Hippocampal formation (tissue), 2 donors: ENCODE data around the gene TMEM259.

Source experiments
- DNase-seq, 2 donors: peaks; one replicate each; lab custom pipeline; 2025; lab: John Stamatoyannopoulos, UW

The TMEM259 gene

DNA sequence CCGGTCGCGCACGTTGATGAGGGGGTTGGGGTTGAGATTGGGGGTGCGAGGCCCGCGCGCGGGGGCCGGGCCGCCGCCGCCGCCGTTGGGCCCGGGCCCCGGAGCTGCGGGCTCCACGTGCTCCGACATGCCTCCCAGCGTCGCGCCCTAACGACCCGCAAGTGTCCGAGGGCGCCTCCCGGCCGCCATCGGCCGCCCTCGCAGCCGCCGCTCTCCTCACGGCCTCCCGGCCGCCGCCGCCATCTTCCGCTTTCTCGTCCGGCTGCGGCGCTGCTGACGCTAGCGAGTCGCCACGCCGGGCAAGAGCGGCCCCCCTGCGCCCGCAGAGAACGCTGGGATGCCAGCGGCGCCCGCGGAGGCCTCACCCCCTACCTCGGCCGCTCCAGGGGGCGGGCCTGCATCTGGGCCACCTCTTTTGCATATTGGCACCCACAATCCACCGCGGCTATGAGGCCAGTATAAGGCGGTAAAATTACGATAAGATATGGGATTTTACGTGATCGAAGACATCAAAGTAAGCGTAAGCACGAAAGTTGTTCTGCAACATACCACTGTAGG lies at the start of gene TMEM259:
Gene TMEM259, minus strand, starts transcription at position 256 of the 558 bp plus-strand sequence. Its CDS starts 127 bp downstream, at position 129.
- DNase-seq: peak; percentile 96 to 97

DNA sequence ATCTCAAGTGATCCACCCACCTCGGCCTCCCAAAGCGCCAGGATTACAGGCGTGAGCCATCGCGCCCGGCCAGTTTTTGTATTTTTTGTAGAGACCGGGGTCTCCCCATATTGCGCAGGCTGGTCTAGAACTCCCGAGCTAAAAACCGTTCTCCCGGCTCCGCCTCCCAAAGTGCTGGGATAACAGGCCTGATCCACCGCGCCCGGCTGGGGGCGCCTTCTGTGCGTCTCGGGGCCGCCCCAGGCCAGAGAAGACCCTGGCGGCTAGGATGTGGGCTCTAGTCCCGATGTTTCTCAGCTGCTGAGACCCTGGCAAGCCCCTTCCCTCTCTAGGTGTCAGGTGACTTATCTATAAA lies 49.6 kb upstream of the TMEM259 start:
- no peak for DNase-seq

DNA sequence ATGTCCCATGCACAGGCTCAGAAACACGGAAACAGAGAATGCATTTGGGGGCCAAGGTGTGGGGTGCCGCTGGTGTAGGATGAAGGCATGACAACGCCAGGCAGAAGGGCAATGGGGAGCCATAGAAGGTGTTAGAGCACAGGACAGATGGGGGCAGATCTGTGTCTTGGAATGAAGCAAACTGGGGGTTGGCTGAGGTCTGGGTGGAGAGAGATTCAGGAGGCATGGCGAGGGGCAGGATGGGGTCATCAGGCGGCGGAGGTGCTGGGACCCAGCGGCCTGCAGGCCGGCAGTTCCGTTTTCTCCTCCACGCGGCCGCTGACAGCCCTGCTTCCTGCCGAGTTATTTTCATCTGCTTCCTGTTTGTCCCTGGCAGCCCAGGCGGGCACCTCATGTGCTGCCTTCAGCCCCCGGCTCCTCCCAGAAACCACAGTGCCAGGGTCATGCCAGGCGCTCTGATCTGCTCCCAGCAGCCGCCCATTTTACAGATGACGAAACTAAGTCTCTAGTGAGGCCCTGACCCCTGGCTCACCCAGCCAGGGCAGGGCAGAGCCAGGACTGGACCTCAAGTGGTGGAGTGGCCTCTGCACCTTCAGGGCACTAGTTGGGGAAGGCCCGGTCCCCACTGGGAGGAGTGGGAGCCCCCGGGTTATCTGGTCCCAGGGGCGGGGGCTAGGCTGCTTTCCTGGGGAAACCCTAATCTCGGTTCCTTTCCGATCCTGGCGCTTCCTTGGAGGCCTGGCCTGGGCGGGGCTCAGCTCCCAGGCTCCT lies 48.3 kb upstream of the TMEM259 start:
- DNase-seq: peak; percentile 13 to 16

DNA sequence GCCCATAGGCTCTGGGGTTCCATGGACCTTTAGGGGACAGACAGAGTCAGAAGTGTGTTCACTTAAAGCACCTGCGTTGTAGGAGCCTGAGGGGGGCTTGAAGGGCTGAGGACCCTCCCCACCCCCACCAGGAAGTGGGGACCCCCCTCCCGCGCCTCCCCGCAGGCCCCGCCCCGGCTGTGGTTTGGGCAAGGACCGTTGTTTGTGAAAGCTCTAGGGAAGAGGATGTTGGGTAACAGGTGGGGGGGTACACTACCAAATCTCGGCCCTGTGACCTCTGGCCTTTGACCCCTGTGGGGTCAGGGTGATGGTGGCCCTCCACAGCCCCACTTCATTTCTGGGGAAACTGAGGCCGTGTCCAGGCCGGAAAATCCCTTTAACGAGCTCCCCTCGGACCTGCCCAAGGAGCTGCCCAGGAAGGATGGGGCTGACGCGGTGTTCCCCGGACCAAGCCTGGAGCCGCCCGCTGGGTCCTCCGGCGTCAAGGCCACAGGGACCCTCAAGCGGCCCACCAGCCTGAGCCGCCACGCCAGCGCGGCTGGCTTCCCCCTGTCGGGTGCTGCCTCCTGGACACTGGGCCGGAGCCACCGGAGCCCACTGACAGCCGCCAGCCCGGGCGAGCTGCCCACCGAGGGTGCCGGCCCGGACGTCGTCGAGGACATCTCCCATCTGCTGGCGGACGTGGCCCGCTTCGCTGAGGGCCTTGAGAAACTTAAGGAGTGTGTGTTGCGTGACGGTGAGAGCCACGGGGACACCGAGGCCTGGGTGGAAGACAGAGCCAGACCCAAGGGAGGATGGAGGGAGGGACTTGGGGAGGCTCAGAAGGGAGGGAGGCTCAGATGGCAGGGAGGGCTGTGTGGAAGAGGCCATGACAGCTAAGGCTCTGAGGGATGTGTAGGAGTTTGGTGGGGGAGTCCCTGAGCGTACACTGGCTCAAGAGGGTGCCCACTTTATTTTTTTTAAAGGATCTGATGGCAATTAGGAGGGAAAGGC lies 47.4 kb upstream of the TMEM259 start:
- DNase-seq: peak in 1 of 2 donors; percentile 21

DNA sequence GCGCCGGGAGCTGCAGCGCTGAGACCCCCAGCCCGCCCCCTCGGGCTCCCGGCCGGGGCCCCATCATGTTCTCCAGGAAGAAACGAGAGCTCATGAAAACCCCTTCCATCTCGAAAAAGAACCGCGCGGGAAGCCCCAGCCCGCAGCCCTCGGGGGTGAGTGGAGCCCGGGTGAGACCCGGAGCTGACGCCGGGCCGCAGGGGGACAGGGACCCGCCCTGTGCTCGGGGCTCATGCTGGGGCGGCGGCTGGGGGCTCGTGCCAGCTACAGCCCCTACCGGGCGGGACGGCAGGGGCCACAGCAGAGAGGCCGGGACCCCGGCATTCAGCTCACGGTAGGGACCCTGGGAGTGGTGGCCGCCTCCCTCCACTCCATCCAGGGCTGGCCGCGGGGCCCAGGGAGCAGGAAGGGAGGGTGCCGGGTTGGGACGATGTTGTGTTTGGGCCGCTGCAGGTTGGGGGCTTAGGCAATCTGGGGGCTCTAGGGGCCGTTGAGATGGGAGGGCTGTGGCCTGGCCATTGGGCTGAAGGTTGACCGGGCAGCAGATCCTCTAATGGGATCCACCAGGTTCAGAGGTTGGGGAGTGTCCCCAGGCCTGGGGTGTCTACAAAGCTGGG lies 46.5 kb upstream of the TMEM259 start:
- no peak for DNase-seq

DNA sequence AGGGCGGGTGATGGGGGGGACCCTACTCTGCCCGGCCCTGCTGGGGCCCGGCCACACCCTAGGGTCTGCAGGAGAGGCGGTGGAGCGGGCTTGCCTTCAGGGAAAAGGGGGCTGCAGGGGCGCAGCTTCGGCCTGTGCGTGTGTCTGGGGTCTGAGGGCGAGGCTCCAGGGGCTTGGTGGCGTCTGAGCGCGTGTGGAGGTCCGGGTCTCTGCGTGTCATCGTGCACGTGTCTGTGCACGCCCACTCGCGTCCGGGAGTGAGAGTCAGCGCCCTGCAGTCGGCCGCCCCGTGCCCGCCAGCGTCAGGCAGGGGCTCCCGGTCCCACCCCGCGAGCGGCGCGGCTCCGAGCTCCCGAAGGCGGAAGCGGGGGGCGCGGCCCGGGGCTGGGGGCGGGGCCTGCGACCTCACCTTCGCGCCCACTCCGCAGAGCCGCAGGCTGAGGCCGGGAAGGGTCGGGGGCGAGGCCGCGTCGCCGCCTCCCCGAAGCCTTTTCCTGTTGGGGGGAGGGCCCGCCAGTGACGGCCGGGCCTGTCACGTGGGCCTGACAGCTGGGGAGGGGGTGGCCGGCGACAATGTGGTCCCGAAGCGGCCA lies 45.9 kb upstream of the TMEM259 start, which contains the start of gene ARHGAP45:
Gene ARHGAP45, plus strand, starts transcription at position 420 of the 593 bp plus-strand sequence. CDS start 239 bp downstream, outside the sequence.
- DNase-seq: no peak

DNA sequence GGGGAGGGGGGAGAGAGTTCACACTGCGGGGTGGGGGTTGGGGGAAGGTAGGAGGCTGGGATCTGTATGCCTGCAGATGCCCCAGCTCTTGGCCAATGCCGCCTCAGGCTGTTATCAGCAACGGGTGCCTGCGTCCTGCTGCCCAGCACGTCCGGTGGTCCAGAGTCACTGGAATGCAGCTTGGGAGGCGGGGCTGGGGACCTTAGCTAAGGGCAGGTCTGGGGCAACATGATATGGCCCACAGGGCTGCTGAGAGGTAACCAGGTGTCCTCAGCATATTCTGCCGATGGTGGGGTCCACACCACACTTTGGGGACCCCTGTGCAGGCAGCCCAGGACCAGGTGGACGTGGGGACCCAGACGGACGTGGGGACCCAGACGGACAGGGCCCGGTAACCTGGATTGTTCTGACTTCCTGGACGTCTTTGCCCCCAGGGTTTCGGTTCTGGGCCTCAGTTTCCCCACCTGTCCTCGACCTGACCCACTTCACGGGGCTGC lies 45.4 kb upstream of the TMEM259 start:
- no peak for DNase-seq

DNA sequence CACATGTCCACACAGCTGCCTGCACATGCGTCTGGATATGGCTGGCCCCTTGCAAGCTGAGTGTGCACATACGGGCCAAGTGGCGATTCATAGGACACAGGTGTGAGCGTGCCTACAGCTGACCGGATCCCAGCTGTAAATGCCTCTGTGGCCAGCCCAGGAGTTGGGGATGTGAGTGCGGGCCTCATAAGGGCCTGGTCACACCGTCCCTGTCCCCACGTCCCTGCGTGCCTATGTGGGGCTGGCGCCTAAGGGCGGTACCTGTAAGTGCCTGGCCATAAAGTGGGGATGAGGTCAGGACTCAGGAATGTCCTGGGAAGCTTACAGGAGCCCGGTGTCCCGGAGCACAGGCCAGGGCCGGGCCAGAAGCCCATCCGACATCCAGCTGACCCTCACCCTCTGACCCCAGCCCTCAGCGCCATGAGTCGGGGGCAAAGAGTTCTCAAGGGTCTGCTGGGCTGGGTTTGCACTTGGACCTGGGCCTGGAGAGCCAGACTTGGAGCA lies 44.7 kb upstream of the TMEM259 start:
- DNase-seq: no peak

DNA sequence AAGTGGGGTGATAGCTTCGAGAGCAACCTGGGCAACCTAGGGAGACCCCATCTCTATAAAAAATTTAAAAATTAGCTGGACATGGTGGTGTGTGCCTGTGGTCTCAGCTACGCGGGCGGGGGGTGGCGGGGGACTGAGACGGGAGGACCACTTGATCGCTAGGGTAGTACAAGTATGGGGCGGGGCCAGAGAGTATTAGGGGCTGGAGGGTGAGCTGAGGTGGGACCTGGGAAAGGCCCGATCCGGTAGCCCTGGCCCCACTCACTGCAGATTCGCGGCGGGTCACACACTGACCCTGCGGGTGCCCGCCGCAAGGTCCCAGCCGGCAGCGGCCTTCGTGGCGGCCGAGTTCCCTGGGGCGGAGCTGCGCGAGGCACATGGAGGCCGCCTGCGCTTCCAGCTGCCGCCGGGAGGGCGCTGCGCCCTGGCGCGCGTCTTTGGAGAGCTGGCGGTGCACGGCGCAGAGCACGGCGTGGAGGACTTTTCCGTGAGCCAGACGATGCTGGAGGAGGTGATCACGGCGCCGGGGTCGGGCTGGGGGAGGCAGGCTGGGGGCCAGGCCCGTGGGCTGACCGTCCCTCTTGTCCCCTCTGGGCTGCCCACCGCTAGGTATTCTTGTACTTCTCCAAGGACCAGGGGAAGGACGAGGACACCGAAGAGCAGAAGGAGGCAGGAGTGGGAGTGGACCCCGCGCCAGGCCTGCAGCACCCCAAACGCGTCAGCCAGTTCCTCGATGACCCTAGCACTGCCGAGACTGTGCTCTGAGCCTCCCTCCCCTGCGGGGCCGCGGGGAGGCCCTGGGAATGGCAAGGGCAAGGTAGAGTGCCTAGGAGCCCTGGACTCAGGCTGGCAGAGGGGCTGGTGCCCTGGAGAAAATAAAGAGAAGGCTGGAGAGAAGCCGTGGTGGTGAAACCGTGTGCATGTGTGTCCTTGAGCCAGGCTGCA lies 44.0 kb upstream of the TMEM259 start:
- no peak for DNase-seq

DNA sequence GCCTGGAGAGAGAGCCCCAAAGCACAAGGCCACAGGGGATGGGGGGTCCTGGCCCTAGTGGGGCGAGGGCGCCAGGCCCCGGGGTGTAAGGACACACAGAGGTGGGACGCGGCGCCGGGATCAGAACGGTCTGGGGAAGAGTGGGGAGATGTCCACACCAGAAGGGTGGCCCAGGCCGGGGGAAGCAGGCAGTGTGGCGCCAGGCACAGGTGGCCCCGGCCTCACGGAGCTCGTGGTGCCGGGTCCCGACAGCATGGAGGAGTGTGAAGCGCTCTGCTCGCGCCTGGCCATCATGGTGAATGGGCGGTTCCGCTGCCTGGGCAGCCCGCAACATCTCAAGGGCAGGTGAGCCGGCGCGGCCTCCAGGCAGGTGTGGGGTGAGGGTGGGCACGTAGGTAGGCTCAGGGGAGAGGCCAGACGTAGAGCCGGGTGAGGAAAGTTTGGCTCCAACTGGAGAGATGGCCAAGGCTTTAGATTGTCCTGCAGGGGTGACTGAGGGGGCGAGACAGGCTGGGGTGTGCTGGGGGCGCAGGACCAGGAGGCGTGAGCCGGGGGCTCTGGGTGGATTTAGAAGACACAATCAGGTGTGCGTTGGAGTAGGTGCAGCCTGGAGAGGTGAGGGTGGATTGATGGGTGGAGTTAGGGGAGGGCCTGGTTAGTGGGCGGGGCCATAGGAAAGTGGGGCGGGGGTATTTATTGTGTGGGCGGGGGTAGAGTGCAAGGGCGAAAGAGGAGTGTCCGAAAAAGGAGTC lies 43.2 kb upstream of the TMEM259 start:
- no peak for DNase-seq

DNA sequence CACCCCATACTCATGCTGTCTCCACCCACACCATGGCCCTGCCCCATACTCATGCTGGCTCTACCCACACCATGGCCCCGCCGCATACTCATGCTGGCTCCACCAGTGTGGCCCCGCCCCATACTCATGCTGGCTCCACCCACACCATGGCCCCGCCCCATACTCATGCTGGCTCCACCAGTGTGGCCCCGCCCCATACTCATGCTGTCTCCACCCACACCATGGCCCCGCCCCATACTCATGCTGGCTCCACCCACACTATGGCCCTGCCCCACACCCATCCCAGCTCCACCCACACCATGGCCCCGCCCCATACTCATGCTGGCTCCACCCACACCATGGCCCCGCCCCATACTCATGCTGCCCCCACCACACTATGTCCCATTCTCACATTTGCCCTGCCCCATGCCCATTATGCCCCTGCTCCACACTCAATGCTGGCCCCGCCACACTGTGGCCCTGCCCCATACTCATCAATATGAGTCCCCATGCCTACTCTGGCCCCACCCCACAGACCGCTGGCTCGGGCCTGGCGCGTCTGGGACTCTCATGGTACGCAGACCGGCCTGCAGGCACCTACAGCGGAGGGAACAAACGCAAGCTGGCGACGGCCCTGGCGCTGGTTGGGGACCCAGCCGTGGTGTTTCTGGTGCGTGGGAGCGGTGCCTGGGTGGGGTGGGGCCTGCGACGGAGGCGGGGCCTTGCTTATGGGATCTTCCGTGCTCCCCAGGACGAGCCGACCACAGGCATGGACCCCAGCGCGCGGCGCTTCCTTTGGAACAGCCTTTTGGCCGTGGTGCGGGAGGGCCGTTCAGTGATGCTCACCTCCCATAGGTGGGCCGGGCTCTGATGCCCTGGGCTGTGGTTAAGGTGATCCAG lies 42.3 kb upstream of the TMEM259 start:
- no peak for DNase-seq

DNA sequence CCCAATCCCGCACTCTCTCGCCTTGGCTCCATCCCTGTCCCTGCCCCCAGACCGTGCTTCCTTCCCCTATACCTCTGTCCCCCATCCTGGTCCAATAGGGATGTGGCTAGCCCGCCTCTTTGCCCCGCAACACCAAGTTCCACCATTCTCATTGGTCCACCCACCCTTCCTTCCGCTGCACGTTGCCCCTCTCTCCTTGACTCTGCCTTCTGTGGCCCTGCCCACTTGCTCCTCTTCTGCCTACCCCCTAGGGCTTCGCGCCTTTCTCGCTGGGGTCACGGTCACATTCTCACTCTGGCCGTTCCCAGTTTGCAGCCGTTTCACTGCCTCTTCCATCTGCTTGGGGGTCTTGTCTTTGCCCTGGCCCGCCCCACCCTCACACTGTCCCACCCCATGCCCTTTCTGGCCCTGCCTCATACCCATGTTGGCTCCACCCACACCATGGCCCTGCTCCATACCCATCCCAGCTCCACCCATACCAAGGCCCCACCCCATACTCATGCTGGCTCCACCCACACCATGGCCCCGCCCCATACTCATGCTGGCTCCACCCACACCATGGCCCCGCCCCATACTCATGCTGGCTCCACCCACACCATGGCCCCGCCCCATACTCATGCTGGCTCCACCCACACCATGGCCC lies 41.6 kb upstream of the TMEM259 start:
- DNase-seq: no peak

DNA sequence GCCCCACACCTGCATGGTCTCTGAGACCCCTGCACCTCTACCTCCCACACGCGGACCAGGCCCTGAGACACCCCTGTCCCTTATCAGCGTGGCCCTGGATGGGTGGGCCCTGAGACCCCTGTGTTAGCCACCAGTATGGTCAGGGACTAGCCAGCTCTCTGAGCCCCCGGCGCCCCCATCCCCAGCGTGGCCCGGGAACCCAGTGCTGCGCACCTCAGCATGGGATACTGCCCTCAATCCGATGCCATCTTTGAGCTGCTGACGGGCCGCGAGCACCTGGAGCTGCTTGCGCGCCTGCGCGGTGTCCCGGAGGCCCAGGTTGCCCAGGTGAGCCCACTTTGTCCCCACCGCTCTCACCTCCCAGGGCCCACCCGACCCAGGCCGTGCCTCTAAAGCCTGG lies 41.1 kb upstream of the TMEM259 start:
- no peak for DNase-seq

DNA sequence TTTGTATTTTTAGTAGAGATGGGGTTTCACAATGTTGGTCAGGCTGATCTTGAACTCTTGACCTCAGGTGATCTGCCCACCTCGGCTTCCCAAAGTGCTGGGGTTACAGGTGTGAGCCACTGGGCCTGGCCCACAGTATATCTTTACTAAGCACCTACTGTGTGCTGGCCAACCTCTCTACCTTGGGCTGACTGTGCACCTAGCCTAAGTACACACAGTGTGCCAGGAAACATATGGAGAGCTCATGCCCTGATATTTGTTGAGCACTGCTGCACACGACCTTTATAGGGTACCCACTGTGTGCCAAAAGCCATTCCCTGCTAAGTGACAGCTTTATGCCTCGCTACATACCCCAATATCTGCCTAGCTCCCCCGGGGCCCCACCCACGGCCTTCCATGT lies 39.8 kb upstream of the TMEM259 start:
- no peak for DNase-seq

DNA sequence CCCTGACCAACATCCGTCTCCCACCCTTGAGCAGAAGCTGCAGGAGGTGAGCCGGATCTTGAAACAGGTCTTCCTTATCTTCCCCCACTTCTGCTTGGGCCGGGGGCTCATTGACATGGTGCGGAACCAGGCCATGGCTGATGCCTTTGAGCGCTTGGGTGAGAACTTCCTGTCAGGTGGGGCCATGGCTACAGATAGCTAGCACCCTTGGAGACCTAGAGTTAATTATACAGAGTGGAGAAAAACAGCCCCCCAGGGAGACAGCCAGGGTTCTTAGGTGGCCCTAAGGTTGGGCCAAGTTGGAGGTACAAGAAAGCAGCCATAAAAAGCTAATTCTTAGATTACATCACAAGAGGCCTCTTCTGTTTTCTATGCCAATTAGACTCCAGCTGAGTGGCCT lies 37.2 kb upstream of the TMEM259 start:
- DNase-seq: no peak

DNA sequence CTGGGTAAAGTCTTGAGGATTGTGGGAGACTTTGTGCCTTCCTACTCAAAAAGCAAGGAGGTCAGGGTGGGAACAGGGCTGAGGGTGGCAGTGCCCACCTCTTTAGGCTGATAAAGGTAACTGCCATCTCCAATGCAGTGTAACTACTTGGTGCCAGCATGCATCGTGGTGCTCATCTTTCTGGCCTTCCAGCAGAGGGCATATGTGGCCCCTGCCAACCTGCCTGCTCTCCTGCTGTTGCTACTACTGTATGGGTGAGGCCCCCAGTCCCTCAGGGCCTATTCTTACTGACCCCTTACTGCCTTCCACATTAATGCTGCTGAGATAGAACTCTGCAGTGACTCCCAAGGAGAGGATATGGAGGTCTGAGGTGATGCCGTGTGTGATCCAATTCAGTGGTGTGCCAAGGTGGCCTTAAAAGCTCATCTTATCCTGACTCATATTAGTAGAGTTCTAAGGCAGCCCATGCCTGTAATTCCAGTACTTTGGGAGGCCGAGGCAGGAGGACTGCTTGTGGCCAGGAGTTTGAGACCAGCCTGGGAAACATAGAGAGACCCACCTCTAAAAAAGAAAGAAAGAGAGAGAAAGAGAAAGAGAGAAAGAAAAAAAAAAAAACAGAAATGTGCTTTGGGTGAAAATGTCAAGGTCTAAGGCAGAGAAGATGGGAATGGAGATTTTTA lies 36.4 kb upstream of the TMEM259 start:
- DNase-seq: no peak
